Mesenchymal stem cell (in vitro differentiated cells and primary cell): ENCODE measurements around the gene KRTAP4-9.
"Not testable (repeated sequence)": the region's sequence is repeated elsewhere in the genome, so short reads cannot be mapped to it uniquely, and the experiment has no call there.

Experiments
- DNase-seq: peaks from one replicate; pipeline ENCODE4 v3.0.0-alpha.2; 2013
- H2AFZ ChIP-seq: one replicate; pipeline ENCODE4 v1.6.1; 2013; ENCODE audit warnings: low read depth, mild to moderate bottlenecking, control low read depth, inconsistent platforms, low read length, moderate library complexity
- H2AK5ac ChIP-seq: 2 replicates; pipeline ENCODE4 v1.6.1; 2013; ENCODE audit warnings: low read length, moderate library complexity, mild to moderate bottlenecking, inconsistent platforms; ENCODE audit not compliant: severe bottlenecking
- H2BK120ac ChIP-seq: one replicate; pipeline ENCODE4 v1.6.1; 2013; ENCODE audit warnings: low read depth, mild to moderate bottlenecking, inconsistent platforms, low read length, moderate library complexity
- H2BK12ac ChIP-seq, 2 experiments: one replicate each; pipeline ENCODE4 v1.6.1; 2013; ENCODE audit warnings: inconsistent platforms in 2 of 2, low read length in 2 of 2, mild to moderate bottlenecking in 2 of 2, moderate library complexity in 2 of 2, control low read depth in 1 of 2
- H2BK15ac ChIP-seq: one replicate; pipeline ENCODE4 v1.6.1; 2013; ENCODE audit warnings: mild to moderate bottlenecking, low read depth, inconsistent platforms; ENCODE audit not compliant: poor library complexity, severe bottlenecking
- H2BK5ac ChIP-seq: 2 replicates; pipeline ENCODE4 v1.6.1; 2013; ENCODE audit warnings: low read depth, mild to moderate bottlenecking, low read length, control low read depth, inconsistent platforms; ENCODE audit not compliant: poor library complexity, severe bottlenecking
- H3K14ac ChIP-seq, 2 experiments: one replicate each; pipeline ENCODE4 v1.6.1; 2013; ENCODE audit warnings: inconsistent platforms in 2 of 2, low read length in 2 of 2, control low read depth in 1 of 2, mild to moderate bottlenecking in 1 of 2, moderate library complexity in 1 of 2
- H3K18ac ChIP-seq, 2 experiments: one replicate each; pipeline ENCODE4 v1.6.1; 2013; ENCODE audit warnings: inconsistent platforms in 2 of 2, low read length in 2 of 2, control low read depth in 1 of 2, low read depth in 1 of 2, mild to moderate bottlenecking in 1 of 2
- H3K23ac ChIP-seq, 2 experiments: one replicate each; pipeline ENCODE4 v1.6.1; 2013; ENCODE audit warnings: inconsistent platforms in 2 of 2, low read length in 2 of 2, mild to moderate bottlenecking in 2 of 2, moderate library complexity in 2 of 2, control low read depth in 1 of 2
- H3K27ac ChIP-seq: 2 replicates; pipeline ENCODE4 v1.5.1; 2013; ENCODE audit warnings: mild to moderate bottlenecking, moderate library complexity, low read length, control low read depth, inconsistent platforms; ENCODE audit not compliant: poor library complexity, severe bottlenecking
- H3K27me3 ChIP-seq, 2 experiments: 2 replicates each; pipeline versions ENCODE4 v1.6.1 to v1.7.0; 2013; ENCODE audit warnings: low read length in 2 of 2, mild to moderate bottlenecking in 2 of 2, moderate library complexity in 2 of 2, control low read depth in 1 of 2, inconsistent platforms in 1 of 2; ENCODE audit not compliant: control insufficient read depth in 1 of 2, insufficient read depth in 1 of 2
- H3K36me3 ChIP-seq, 2 experiments: 2 replicates each; pipeline versions ENCODE4 v1.6.1 to v1.7.0; 2013; ENCODE audit warnings: low read length in 2 of 2, control low read depth in 1 of 2, inconsistent platforms in 1 of 2, low read depth in 1 of 2, mild to moderate bottlenecking in 1 of 2; ENCODE audit not compliant: insufficient read depth in 2 of 2, control insufficient read depth in 1 of 2
- H3K4ac ChIP-seq, 2 experiments: one replicate each; pipeline ENCODE4 v1.6.1; 2013; ENCODE audit warnings: inconsistent platforms in 2 of 2, low read length in 2 of 2, mild to moderate bottlenecking in 2 of 2, moderate library complexity in 2 of 2, control low read depth in 1 of 2, low read depth in 1 of 2
- H3K4me1 ChIP-seq: 2 replicates; pipeline ENCODE4 v1.6.1; 2013; ENCODE audit warnings: low read depth, low read length, control low read depth; ENCODE audit not compliant: control insufficient read depth, insufficient read depth
- H3K4me2 ChIP-seq: 2 replicates; pipeline ENCODE4 v1.6.1; 2013; ENCODE audit warnings: low read length, mild to moderate bottlenecking, inconsistent platforms; ENCODE audit not compliant: poor library complexity, severe bottlenecking
- H3K4me3 ChIP-seq, 2 experiments: 2 replicates each; pipeline versions ENCODE4 v1.5.1 to v1.7.0; 2013; ENCODE audit warnings: low read length in 2 of 2, mild to moderate bottlenecking in 2 of 2, control low read depth in 1 of 2, low read depth in 1 of 2; ENCODE audit not compliant: insufficient read depth in 1 of 2
- H3K79me1 ChIP-seq: replicated peaks from 2 replicates; pipeline ENCODE4 v1.6.1; 2013; ENCODE audit warnings: mild to moderate bottlenecking, control low read depth, low read length, inconsistent platforms; ENCODE audit not compliant: poor library complexity, severe bottlenecking
- H3K9ac ChIP-seq: 2 replicates; pipeline ENCODE4 v1.7.0; 2013; ENCODE audit warnings: mild to moderate bottlenecking, low read length, moderate library complexity
- H3K9me3 ChIP-seq: 2 replicates; pipeline ENCODE4 v1.7.0; 2013; ENCODE audit warnings: mild to moderate bottlenecking, low read length; ENCODE audit not compliant: control insufficient read depth
- H4K8ac ChIP-seq: one replicate; pipeline ENCODE4 v1.6.1; 2013; ENCODE audit warnings: inconsistent platforms, mild to moderate bottlenecking, low read length, moderate library complexity
- H4K91ac ChIP-seq: one replicate; pipeline ENCODE4 v1.6.1; 2013; ENCODE audit warnings: mild to moderate bottlenecking, low read length, inconsistent platforms
- WGBS: methylation state at CpG from one replicate; pipeline ENCODE4 v1.1.7; 2013; ENCODE audit warnings: mixed read lengths; 5-methylcytosine and 5-hydroxymethylcytosine counted together

KRTAP4-9 gene

GRCh38 chr17:41098042-41098441 lies 7.1 kb upstream of the KRTAP4-9 start, which contains the start of gene KRTAP4-8:
Gene KRTAP4-8 (minus strand): TSS chr17:41098142. CDS start chr17:41098084, 58 bp downstream.
- Histone ChIP-seq H2BK120ac (no peak within 1 kb of the TSS), H2AFZ (no peak within 1 kb of the TSS), H3K79me1 (no peaks in the 10 kb centered on the region), H2BK5ac (peak within 1 kb of the TSS; percentile 62), H3K18ac (no peak within 1 kb of the TSS), H3K9ac (no peak within 1 kb of the TSS), H3K23ac (no peak within 1 kb of the TSS), H3K27ac (peak within 1 kb of the TSS; percentile 66), H2AK5ac (peak within 1 kb of the TSS; percentile 65), H3K4ac (no peak within 1 kb of the TSS), H2BK12ac (no peak within 1 kb of the TSS), H4K8ac (no peak within 1 kb of the TSS), H3K36me3 (no peaks in the 10 kb centered on the region), H3K9me3 (no peaks in the 10 kb centered on the region), H2BK15ac (no peak within 1 kb of the TSS), H3K14ac (no peak within 1 kb of the TSS), H3K4me3 (no peak within 1 kb of the TSS), H4K91ac (no peak within 1 kb of the TSS), H3K4me2 (no peak within 1 kb of the TSS), H3K27me3 (no peaks in the 10 kb centered on the region), H3K4me1 (peaks cover 13% of the 10 kb centered on the region)
- DNase-seq = no peak
- WGBS = 100% methylated on average over 1 of the region's 4 CpGs

- DNase-seq = no peak
- Histone ChIP-seq H2BK120ac (no peak overlapping the region), H3K36me3 (no peaks in the 10 kb centered on the region), H2AK5ac (no peak overlapping the region), H3K9ac (no peak overlapping the region), H2AFZ (no peak overlapping the region), H3K18ac (no peak overlapping the region), H3K4me3 (no peak overlapping the region), H2BK12ac (no peak overlapping the region), H3K4me1 (peaks cover 13% of the 10 kb centered on the region), H3K27ac (peak overlapping the region; percentile 66), H2BK15ac (no peak overlapping the region), H3K9me3 (no peaks in the 10 kb centered on the region), H3K27me3 (no peaks in the 10 kb centered on the region), H3K23ac (no peak overlapping the region), H4K91ac (no peak overlapping the region), H3K14ac (no peak overlapping the region), H2BK5ac (no peak overlapping the region), H3K4ac (no peak overlapping the region), H3K79me1 (no peaks in the 10 kb centered on the region), H4K8ac (no peak overlapping the region), H3K4me2 (no peak overlapping the region)
- 66% methylated on average over 5 of the region's 6 CpGs for WGBS
Observed at GRCh38 chr17:41098481-41098880, 6.7 kb upstream of the KRTAP4-9 start.

GRCh38 chr17:41099682-41100480 lies 5.3 kb upstream of the KRTAP4-9 start:
- WGBS = 82% methylated on average over 6 of the region's 7 CpGs
- DNase-seq = peak; percentile 45
- not testable (repeated sequence) for H3K23ac ChIP-seq, H4K91ac ChIP-seq, H2BK12ac ChIP-seq, H3K9ac ChIP-seq, H4K8ac ChIP-seq, H3K36me3 ChIP-seq, H3K18ac ChIP-seq, H3K4me2 ChIP-seq, H2BK120ac ChIP-seq, H3K27me3 ChIP-seq, H3K79me1 ChIP-seq, H3K4ac ChIP-seq, H3K4me3 ChIP-seq, H3K9me3 ChIP-seq, H2BK15ac ChIP-seq, H3K14ac ChIP-seq, H2AFZ ChIP-seq
- H3K27ac ChIP-seq = peak overlapping the region; percentile 51
- H2BK5ac ChIP-seq = peak overlapping the region; percentile 31
- peaks cover 13% of the 10 kb centered on the region for H3K4me1 ChIP-seq
- H2AK5ac ChIP-seq = peak overlapping the region; percentile 97

GRCh38 chr17:41101586-41102259 lies 3.5 kb upstream of the KRTAP4-9 start, which contains the start of gene KRTAP4-16:
Gene KRTAP4-16 (minus strand): TSS chr17:41102209. CDS start chr17:41102209, 0 bp downstream.
- Histone ChIP-seq H3K4me3 (no peak within 1 kb of the TSS), H3K4ac (no peak within 1 kb of the TSS), H3K36me3 (no peaks in the 10 kb centered on the region), H4K91ac (peak within 1 kb of the TSS; percentile 23), H2BK5ac (no peak within 1 kb of the TSS), H3K27ac (no peak within 1 kb of the TSS), H2BK12ac (no peak within 1 kb of the TSS), H3K23ac (peak within 1 kb of the TSS in 1 of 2 experiments; percentile 60), H2BK15ac (no peak within 1 kb of the TSS), H2BK120ac (no peak within 1 kb of the TSS), H3K9ac (no peak within 1 kb of the TSS), H3K79me1 (no peaks in the 10 kb centered on the region), H3K4me2 (no peak within 1 kb of the TSS), H2AK5ac (no peak within 1 kb of the TSS), H3K4me1 (peaks cover 17% of the 10 kb centered on the region), H3K14ac (peak within 1 kb of the TSS in 1 of 2 experiments; percentile 77), H2AFZ (no peak within 1 kb of the TSS), H3K27me3 (no peaks in the 10 kb centered on the region), H3K18ac (no peak within 1 kb of the TSS), H4K8ac (no peak within 1 kb of the TSS), H3K9me3 (no peaks in the 10 kb centered on the region)
- no peak for DNase-seq
- WGBS = 68% methylated on average over 9 of the region's 10 CpGs
